ENCODE measurements around the gene ERAP2.

The ERAP2 gene

GRCh38 chr5:96966801-96967200 is 90.5 kb downstream of the ERAP2 start:
- no peak for DNase-seq (ENCODE audit: low spot score)

DNA sequence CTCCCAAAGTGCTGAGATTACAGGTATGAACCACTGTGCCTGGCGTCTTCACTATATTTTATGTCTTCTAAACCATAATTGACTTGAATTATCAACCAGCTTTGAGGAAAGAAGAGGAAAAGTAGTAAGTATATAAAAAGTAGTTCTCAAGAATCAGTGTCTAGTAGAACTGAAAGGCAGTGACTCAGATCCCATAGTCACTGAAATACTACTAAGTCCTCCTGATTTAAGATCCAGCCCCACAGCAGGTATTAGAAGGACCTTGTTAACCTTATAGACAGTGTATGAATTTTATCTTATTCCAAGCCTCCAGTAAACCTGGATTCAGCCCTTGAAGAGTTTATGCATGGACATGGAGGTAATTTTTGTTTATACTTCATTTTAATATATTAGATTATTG is 91.1 kb downstream of the ERAP2 start:
- no peak for DNase-seq (ENCODE audit: low spot score)

DNA sequence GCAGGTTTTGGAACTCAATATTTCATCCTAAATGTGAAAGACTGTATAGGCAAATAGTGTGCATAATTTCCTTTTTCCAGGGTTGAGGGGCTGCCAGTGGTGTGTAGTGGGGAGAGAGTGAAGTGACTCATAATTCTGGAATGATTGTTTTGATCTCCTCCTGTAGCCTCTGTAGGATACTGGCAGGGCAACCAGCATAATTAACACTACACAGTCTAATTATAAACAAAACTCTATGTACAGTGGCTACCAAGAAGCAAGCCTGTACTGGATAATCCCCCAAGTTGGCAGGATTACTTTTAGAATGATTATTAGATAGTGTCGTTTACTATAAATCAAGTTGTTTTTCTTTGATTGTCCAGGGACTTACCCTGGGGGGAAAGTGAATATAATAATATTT is 91.8 kb downstream of the ERAP2 start:
- no peak for DNase-seq (ENCODE audit: low spot score)

DNA sequence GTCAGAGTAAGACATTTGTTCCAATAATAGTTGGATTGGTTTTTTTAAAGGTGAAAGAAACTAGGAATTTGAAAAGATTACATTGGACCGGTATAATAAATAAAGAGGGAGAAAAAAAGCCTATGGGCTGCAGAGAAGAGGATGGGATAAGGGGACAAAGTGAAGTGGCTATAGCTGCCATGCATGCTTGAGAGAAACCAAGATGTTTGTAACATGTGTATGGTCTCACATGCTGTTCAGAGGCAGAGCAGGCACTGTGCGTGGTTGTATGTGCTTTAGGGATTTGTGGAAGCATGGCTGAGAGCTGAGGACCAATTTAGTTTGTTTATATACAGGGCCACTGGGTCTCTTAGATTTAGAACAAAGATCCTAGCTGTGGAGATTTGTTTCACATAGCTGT is 92.3 kb downstream of the ERAP2 start:
- DNase-seq (ENCODE audit: low spot score): no peak
